ENCODE measurements around the gene KAT2A. TPM values are rescaled to one million over a fixed set of nuclear protein-coding genes. Genes with fewer than 3 reads are reported as not detected.

The KAT2A gene
- total RNA-seq, 1 donor from 2014 or later: 86.2 TPM

- peaks cover 13% of the 10 kb centered on the region for H3K4me1 Mint-ChIP-seq
- H3K27ac Mint-ChIP-seq: no peak overlapping the region
- no peaks in the 10 kb centered on the region for H3K36me3 Mint-ChIP-seq
- H3K27me3 Mint-ChIP-seq (ENCODE audit: low read depth): peaks cover 10% of the 10 kb centered on the region
- no peak overlapping the region for H3K4me3 Mint-ChIP-seq
- no peak for TF ChIP-seq CTCF (IDR thresholded peaks at IDR 0.05; ENCODE audit: unreplicated experiment)
- no peak for DNase-seq (ENCODE audit: low spot score in 2 of 2, unreplicated experiment in 2 of 2)
- H3K9me3 Mint-ChIP-seq: no peaks in the 10 kb centered on the region
Measured at GRCh38 chr17:42088736-42089135, 32.4 kb downstream of the KAT2A start.

- Mint-ChIP-seq H3K27ac (no peak overlapping the region), H3K36me3 (no peaks in the 10 kb centered on the region), H3K9me3 (no peaks in the 10 kb centered on the region), H3K27me3 (ENCODE audit: low read depth) (peaks cover 7% of the 10 kb centered on the region), H3K4me1 (peaks cover 13% of the 10 kb centered on the region), H3K4me3 (no peak overlapping the region)
- TF ChIP-seq CTCF (IDR thresholded peaks at IDR 0.05; ENCODE audit: unreplicated experiment): no peak
- DNase-seq (ENCODE audit: low spot score in 2 of 2, unreplicated experiment in 2 of 2): no peak
Measured at GRCh38 chr17:42087736-42088705, 33.1 kb downstream of the KAT2A start.

GRCh38 chr17:42087042-42087701 is 34.0 kb downstream of the KAT2A start:
- Mint-ChIP-seq H3K27me3 (ENCODE audit: low read depth) (peaks cover 7% of the 10 kb centered on the region), H3K4me1 (peaks cover 13% of the 10 kb centered on the region), H3K36me3 (no peaks in the 10 kb centered on the region)

GRCh38 chr17:42081516-42082129 is 39.5 kb downstream of the KAT2A start:
- Mint-ChIP-seq H3K27ac (no peak overlapping the region), H3K36me3 (no peaks in the 10 kb centered on the region), H3K27me3 (ENCODE audit: low read depth) (peaks cover 7% of the 10 kb centered on the region), H3K9me3 (no peaks in the 10 kb centered on the region), H3K4me3 (no peak overlapping the region), H3K4me1 (no peaks in the 10 kb centered on the region)
- TF ChIP-seq CTCF (IDR thresholded peaks at IDR 0.05; ENCODE audit: unreplicated experiment): no peak
- DNase-seq (ENCODE audit: low spot score in 2 of 2, unreplicated experiment in 2 of 2): no peak

More at GRCh38 chr17:42087042-42087701, 34.0 kb downstream of the KAT2A start:
- TF ChIP-seq CTCF (IDR thresholded peaks at IDR 0.05; ENCODE audit: unreplicated experiment): no peak
- H3K27ac Mint-ChIP-seq: peak overlapping the region; percentile 5
- H3K4me3 Mint-ChIP-seq: no peak overlapping the region
- DNase-seq (ENCODE audit: low spot score in 2 of 2, unreplicated experiment in 2 of 2): no peak
- H3K9me3 Mint-ChIP-seq: no peaks in the 10 kb centered on the region

- no peak for TF ChIP-seq CTCF (IDR thresholded peaks at IDR 0.05; ENCODE audit: unreplicated experiment)
- Mint-ChIP-seq H3K27me3 (ENCODE audit: low read depth) (peaks cover 15% of the 10 kb centered on the region), H3K27ac (no peak overlapping the region), H3K36me3 (no peaks in the 10 kb centered on the region), H3K9me3 (no peaks in the 10 kb centered on the region), H3K4me3 (no peak overlapping the region), H3K4me1 (no peaks in the 10 kb centered on the region)
- DNase-seq (ENCODE audit: low spot score in 2 of 2, unreplicated experiment in 2 of 2): no peak
Measured at GRCh38 chr17:42079541-42079940, 41.6 kb downstream of the KAT2A start.
